ENCODE results near the gene CDYL. TPM values are rescaled to one million over a fixed set of nuclear protein-coding genes. Genes with fewer than 3 reads are reported as not detected.

The CDYL gene
- total RNA-seq, 2 donors from 2014 or later: 6.6 to 8.0 TPM

GRCh38 chr6:4971851-4972250 lies 195.6 kb downstream of the CDYL start:
- Histone ChIP-seq H3K27ac (no peak overlapping the region), H3K36me3 (replicated peaks in 1 of 2; ENCODE audit: insufficient read depth in 1 of 2, low read depth in 2 of 2) (no peaks in the 10 kb centered on the region), H3K4me1 (no peaks in the 10 kb centered on the region), H3K4me3 (no peak overlapping the region), H3K9me3 (no peaks in the 10 kb centered on the region), H3K27me3 (peaks cover 0 to 3% of the 10 kb centered on the region in 2 donors)
- no peak for ATAC-seq
- TF ChIP-seq POLR2A (IDR thresholded peaks at IDR 0.05): no peak
- no peak for TF ChIP-seq CTCF (IDR thresholded peaks at IDR 0.05)
- WGBS, 2 donors: 62 to 75% methylated on average over 7 of the region's 7 CpGs
- no peak for DNase-seq
- intact Hi-C loops (cut with DNase I): no loop called here

DNA sequence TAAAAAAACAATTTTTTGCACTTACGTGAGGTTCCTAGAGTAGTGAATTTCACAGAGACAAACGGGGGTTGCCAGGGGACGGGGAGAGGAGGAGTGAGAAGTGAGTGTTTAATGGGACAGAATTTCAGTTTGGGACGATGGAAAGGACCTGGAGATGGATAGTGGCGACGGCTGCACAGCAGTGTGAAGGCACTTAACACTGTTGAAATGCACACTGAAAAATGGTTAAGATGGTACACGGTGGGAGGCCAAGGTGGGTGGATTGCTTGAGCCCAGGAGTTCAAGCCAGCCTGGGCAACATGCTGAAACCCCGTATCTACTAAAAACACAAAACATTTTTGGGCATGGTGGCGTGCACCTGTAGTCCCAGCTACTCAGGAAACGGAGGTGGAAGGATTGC lies 196.2 kb downstream of the CDYL start:
- ATAC-seq (no peak), DNase-seq (no peak)
- Histone ChIP-seq H3K4me3 (no peak overlapping the region), H3K36me3 (replicated peaks in 1 of 2; ENCODE audit: insufficient read depth in 1 of 2, low read depth in 2 of 2) (no peaks in the 10 kb centered on the region), H3K9me3 (no peaks in the 10 kb centered on the region), H3K27me3 (peaks cover 0 to 3% of the 10 kb centered on the region in 2 donors), H3K4me1 (no peaks in the 10 kb centered on the region), H3K27ac (no peak overlapping the region)
- intact Hi-C loops (cut with DNase I): no loop called here
- TF ChIP-seq CTCF (IDR thresholded peaks at IDR 0.05) (no peak), POLR2A (IDR thresholded peaks at IDR 0.05) (no peak)
- WGBS, 2 donors: 65 to 79% methylated on average over 10 of the region's 10 CpGs

GRCh38 chr6:4973415-4973814 lies 197.2 kb downstream of the CDYL start:
- Histone ChIP-seq H3K27ac (no peak overlapping the region), H3K9me3 (no peaks in the 10 kb centered on the region), H3K4me1 (no peaks in the 10 kb centered on the region), H3K27me3 (peaks cover 0 to 3% of the 10 kb centered on the region in 2 donors), H3K4me3 (no peak overlapping the region), H3K36me3 (replicated peaks in 1 of 2; ENCODE audit: insufficient read depth in 1 of 2, low read depth in 2 of 2) (no peaks in the 10 kb centered on the region)
- no peak for ATAC-seq
- intact Hi-C loops (cut with DNase I): no loop called here
- 79 to 82% methylated on average over 13 of the region's 13 CpGs for WGBS, 2 donors
- no peak for DNase-seq
- TF ChIP-seq CTCF (IDR thresholded peaks at IDR 0.05) (no peak), POLR2A (IDR thresholded peaks at IDR 0.05) (no peak)

GRCh38 chr6:4973982-4974745 lies 198.0 kb downstream of the CDYL start:
- no peaks in the 10 kb centered on the region for H3K4me1 ChIP-seq
- 21 to 26% methylated on average over 11 to 14 of the region's 14 CpGs for WGBS, 2 donors
- H3K4me3 ChIP-seq: no peak overlapping the region
- TF ChIP-seq CTCF (IDR thresholded peaks at IDR 0.05) (no peak), POLR2A (IDR thresholded peaks at IDR 0.05) (no peak)
- ATAC-seq: no peak
- no peak overlapping the region for H3K27ac ChIP-seq
- H3K9me3 ChIP-seq: peaks cover 0 to 5% (median 0%) of the 10 kb centered on the region in 3 donors
- intact Hi-C loops (cut with DNase I): no loop called here
- H3K36me3 ChIP-seq (replicated peaks in 1 of 2; ENCODE audit: insufficient read depth in 1 of 2, low read depth in 2 of 2): no peaks in the 10 kb centered on the region
- peak in 1 of 4 donors; percentile 14 for DNase-seq
- no peaks in the 10 kb centered on the region for H3K27me3 ChIP-seq

DNA sequence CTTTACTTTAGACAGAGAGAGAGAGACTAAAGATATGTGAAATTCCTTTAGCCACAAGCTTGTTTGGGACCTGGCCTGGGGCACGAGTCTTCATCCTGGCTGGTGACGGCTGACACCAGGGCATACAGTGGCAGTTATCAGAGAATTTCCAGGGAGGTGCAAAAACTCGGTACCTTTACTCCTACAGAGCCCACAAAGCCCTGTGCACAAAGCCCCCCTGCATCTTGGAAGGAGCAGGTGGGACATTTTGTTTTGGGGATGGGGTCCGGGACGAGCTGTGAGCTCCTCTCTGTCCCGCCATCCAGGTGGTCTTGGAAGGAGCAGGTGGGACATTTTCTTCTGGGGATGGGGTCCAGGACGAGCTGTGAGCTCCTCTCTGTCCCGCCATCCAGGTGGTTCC lies 198.8 kb downstream of the CDYL start:
- H3K9me3 ChIP-seq: peaks cover 0 to 7% (median 0%) of the 10 kb centered on the region in 3 donors
- H3K27ac ChIP-seq: no peak overlapping the region
- no peaks in the 10 kb centered on the region for H3K27me3 ChIP-seq
- no peaks in the 10 kb centered on the region for H3K4me1 ChIP-seq
- intact Hi-C loops (cut with DNase I): no loop called here
- no peak overlapping the region for H3K4me3 ChIP-seq
- no peak for TF ChIP-seq POLR2A (IDR thresholded peaks at IDR 0.05)
- TF ChIP-seq CTCF (IDR thresholded peaks at IDR 0.05): no peak
- DNase-seq (no peak), ATAC-seq (no peak)
- no peaks in the 10 kb centered on the region for H3K36me3 ChIP-seq (replicated peaks in 1 of 2; ENCODE audit: insufficient read depth in 1 of 2, low read depth in 2 of 2)
- 70 to 74% methylated on average over 7 to 8 of the region's 8 CpGs for WGBS, 2 donors

All from body of pancreas (tissue), 4 donors.